ENCODE measurements around the gene CHD5.

CHD5 gene

GRCh38 chr1:6113116-6113515 lies 67.0 kb downstream of the CHD5 start:
- DNase-seq (ENCODE audit: low read depth in 2 of 2): no peak

- DNase-seq (ENCODE audit: low read depth in 2 of 2): no peak
These were observed 67.5 kb downstream of the CHD5 start for GRCh38 chr1:6112690-6113005.

GRCh38 chr1:6111991-6112689 lies 68.0 kb downstream of the CHD5 start:
- DNase-seq (ENCODE audit: low read depth in 2 of 2): no peak

DNA sequence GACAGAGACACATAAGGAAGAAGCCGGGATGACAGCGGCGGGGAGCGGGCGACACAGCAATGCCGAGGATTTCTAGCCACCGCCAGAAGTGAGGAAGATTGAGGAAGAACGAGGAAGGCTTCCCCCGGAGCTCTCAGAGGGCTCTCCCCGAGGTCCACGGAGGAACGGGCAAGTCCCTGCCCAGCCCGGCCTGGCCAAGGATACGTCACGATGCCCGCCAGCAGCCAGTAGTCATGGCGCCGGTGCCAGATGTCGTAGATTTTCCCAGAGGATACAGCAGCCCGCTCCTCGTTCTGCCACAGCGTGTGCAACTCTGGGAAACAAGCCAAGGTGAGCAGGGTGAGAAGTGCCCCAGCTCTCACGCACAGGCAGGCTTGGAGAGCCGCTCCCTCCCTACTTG lies 68.5 kb downstream of the CHD5 start:
- DNase-seq (ENCODE audit: low read depth in 2 of 2): no peak

DNA sequence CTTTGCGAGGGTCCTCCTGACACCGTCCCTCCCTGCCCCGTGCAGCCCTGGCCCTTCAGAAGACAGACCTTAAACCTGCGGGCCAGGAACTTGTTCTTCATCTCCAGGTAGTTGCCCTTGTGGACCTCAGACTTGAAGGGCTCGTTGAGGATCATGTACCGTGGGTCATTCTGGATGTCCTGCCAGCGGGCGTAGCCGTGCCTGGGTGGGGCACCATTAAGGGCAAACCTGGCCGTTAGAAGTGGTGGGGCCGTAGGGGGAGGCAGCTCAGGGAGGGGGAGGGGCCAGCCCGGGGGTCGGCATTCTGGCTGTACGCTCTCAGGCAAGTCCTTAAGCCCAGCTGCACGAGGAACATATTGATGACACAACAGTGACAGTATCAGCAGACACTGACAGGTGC lies 69.8 kb downstream of the CHD5 start:
- no peak for DNase-seq (ENCODE audit: low read depth in 2 of 2)

DNA sequence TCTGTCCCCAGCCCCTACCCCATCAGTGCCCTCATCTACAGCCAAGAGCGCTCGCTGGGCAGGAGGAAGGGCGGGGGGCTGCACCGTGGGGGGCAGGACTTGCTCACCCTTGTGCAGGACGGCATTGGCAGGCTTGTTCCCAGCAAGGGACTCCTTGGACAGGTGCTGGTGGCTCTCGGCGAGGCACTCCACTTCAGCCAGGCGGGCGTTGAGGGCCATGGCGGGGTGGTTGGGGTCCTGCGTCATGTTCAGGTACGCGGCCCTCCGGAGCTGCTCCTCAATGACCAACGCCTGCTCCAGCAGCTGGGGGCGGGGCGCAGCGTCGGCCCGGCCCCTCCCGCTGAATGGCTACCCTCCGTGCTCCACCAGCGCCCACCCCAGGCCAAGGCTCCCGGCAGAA lies 70.4 kb downstream of the CHD5 start:
- no peak for DNase-seq (ENCODE audit: low read depth in 2 of 2)

DNA sequence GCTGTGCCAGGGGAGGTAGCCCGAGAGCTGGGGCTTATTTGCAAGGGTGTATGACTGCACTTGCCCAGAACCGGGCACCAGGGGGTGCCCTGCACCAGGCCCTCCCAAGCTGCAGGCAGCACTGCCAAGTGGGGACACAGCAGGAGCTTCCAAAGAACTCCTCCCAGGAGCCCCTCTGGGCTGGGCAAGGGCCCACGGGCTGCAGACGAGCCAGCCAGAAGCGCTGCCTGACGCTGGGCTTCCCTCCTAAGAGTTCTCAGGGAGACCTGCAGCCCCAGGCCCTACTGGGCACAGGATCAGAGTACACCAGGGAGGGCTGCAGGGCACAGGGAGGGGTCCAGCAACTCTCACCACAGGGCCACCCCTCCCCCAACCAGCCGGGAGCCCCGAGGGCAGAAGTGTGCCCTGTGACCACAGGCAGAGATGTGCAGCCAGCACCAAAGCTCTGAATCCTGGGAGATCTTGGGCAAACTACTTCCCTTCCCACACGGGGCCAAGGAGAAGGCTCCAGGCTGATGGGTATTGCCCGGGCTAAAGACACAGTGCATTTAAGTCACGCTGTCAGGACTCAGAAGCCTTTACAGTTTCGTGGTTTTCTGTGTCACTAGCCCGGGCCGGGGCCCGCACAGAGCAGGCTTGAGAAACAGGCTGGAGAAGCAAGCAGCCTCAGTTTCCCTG lies 71.0 kb downstream of the CHD5 start:
- DNase-seq (ENCODE audit: low read depth in 2 of 2): no peak

DNA sequence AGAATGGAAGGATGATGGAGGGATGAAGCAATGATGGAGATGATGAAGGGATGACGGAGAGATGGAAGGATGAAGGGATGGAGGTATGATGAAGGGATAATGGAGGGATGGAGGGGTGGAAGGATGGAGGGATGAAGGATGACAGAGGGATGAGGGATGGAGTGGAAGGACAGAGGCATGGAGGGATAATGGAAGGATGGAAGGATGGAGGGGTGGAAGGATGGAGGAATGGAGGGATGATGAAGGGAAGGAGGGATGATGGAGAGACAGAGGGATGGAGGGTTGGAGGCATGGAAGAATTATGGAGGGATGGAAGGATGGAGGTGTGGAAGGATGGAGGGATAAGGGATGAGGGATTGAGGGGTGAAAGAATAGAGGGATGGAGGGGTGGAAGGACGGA lies 71.6 kb downstream of the CHD5 start:
- DNase-seq (ENCODE audit: low read depth in 2 of 2): no peak

- DNase-seq (ENCODE audit: low read depth in 2 of 2): no peak
These were observed 72.4 kb downstream of the CHD5 start for GRCh38 chr1:6107409-6108356.

GRCh38 chr1:6106977-6107376 lies 73.1 kb downstream of the CHD5 start:
- no peak for DNase-seq (ENCODE audit: low read depth in 2 of 2)

GRCh38 chr1:6106321-6106731 lies 73.8 kb downstream of the CHD5 start:
- no peak for DNase-seq (ENCODE audit: low read depth in 2 of 2)

DNA sequence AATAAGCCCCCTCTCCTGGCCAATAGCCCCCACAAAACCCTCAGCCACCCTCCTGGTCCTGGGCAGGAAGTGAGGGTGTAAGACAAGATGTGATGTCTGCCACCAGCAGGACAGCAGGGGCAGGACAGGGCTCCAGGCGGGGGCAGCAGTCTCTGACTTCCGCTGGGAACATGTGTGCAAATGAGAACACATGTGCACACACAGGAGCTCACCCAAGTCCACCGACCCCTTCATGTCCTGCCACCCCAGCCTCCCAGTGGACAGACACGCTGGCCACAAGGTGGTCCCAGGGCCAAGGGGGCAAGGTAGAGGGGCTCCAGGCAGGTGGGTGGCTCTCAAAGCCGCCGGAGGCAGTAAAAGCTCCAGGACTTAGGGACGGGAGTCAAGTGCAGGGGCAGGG lies 74.4 kb downstream of the CHD5 start:
- no peak for DNase-seq (ENCODE audit: low read depth in 2 of 2)

DNA sequence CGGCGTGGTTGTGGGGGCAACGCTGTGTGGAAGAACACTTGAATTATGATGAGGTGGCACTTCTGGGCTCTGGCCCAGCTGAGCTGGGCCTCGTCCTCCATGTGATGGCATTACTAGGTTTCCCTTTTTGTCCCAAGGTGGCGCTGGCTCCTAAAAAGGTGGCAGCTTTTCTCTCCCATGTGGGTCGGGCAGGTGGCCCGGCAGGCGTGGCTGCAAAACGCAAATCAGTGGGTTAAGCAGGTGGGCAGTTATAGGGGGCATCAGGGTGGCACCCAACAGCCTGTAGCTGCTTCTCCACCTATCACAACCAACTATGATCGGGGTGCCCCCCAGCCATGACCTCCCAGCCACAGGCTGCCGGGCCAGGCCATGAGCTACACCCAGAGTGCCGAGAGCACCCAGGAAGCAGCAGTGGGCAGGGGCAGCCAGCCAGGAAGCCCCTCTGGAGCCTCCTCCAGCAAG lies 74.9 kb downstream of the CHD5 start:
- DNase-seq (ENCODE audit: low read depth in 2 of 2): no peak

DNA sequence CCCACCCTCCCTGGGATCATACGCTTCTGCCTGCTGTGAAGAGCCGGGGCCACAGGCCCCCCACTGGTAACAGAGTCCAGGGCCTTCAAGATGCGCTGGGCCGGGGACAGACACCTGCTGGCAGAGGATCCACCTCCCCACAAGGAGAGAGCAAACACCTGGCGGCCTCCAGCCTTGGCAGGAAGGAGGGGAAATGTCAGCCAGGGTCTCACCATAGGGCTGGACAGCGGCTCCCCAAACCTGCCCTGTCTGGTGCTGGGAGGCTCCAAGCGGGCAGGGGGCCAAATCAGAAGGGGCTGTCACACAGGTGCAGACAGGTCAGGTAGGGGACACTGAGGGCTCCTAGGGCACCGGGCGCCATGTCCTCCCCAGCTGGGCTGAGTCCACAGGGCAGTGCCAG lies 75.5 kb downstream of the CHD5 start:
- no peak for DNase-seq (ENCODE audit: low read depth in 2 of 2)

DNA sequence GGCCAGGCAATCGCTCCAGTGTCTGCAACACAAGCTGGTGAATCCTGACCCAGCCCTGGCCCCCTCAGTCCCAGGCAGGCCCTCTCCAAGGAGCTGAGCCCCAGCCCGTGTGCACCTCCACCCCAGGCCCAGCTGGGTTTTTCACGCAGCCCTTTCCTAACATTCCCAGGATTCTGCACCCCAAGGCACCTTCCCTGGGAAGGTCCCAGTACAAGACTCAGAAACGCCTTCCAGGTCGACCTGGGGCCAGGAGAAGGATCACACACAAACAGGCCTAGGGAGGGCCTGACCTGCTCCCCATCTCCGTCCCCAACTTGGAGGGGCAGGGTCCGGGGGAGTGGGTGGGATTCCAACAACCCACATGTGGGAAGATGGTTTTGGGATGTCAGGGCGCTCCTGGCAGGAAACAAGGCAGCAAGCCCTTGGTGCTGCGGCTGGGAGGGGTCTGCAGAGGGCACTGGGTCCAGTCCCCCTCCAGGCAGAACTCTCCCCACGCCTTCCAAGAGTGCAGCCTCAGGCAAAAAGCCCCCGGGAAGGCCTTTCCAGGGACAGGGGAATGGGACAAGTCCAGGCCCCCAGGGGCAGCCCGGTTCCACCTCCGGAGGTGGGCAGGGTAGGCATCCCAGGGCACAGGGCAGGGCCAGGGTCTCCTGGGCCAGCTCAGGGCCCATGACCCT lies 76.1 kb downstream of the CHD5 start:
- no peak for DNase-seq (ENCODE audit: low read depth in 2 of 2)

GRCh38 chr1:6103111-6103853 lies 76.8 kb downstream of the CHD5 start:
- DNase-seq (ENCODE audit: low read depth in 2 of 2): no peak

- no peak for DNase-seq (ENCODE audit: low read depth in 2 of 2)
These were observed 77.6 kb downstream of the CHD5 start for GRCh38 chr1:6102532-6102845.

DNA sequence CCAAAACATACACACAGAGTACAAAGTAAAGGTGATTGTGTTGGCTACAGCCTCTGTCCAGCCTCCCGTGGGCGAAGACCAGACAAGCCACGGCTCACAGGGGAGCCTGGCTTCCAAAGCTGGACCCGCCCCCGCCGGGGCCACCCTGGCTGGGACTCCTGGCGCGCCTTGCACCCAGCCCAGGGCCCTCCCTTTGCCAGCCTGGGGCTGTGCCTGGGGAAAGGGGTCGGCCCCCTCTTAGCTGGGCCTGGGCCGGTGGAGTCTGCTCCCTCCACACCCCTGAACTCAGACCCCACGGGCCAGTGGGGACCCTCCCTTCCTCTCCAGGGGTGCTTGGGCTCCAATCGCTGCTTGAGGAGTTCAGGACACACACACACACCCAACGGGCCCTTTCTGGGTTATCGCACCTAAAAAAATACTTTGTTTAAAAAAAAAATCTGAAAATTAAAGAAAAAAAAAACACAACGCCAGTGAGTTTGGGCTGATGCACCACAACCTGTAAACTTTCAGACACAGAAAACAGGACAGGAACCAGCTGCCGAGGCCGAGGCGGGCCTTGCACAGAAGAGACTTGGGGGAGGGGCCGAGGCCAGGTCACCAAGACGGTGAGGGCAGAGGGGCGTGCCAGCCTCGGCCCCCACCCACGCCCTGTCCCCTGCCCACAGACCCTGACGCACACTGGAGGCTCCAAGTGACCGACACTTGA lies 78.1 kb downstream of the CHD5 start:
- no peak for DNase-seq (ENCODE audit: low read depth in 2 of 2)

DNA sequence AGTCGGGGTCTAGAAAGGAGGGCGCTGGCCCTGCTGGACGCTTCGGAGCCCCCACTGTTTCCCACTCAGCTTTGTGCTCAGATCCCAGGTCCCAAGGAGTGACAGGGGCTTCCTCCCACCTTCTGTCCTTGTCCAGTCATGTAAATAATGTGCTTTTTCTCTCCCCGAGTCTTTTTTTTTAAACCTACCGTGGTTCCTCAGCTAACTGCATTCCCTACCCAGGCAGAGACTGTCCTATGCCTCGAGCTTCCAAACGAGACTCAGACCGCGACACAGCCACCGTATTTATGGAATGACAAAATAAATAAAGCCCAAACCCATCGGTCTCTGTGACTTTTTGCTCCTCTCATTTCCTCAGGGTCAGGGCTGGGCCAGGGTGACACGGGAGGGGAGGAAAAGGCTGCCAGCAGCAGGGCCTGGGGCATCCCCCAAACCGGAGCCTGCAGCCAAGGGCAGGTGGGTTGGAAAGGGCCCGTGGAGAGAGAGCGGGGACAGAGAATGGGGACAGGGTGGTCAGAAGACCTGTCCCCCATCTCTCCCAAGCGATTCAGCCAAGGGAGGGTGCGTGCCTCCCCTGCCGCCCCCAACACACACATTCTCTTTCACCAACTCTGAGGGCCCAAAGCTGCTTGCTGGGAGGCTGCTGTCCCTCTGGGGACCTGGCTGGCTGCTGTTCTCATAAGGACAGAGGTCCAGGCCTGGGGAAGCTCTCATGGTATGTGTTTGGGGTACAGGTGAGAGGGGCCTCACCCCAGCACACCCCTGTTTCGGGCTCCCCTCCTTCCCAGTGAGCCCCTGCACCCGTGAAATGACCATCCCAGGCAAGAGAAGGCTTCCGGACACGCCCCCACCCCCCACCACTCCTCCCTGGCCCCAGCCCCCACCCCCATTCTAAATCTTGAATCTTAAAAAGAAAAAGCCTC lies 79.0 kb downstream of the CHD5 start:
- DNase-seq (ENCODE audit: low read depth in 2 of 2): no peak
